Astrocyte of the cerebellum (primary cell): ENCODE data around the gene SMDT1.

Experiments
- DNase-seq: peaks from one replicate; pipeline ENCODE4 v3.0.0-alpha.2; 2011; ENCODE audit warnings: low read depth
- H3K4me3 ChIP-seq: 2 replicates; pipeline ENCODE4 v1.5.1; 2011; ENCODE audit warnings: mild to moderate bottlenecking, low read depth, low read length, moderate library complexity
- CTCF ChIP-seq: IDR thresholded peaks from 2 replicates; pipeline ENCODE4 v1.5.1; 2012; ENCODE audit warnings: low read length, low read depth, moderate library complexity, mild to moderate bottlenecking; ENCODE audit errors: missing control alignments
- in situ Hi-C: cut with HindIII; loops from 2 replicates; pipeline ENCODE4 v1.10.0; 2017; ENCODE audit warnings: low sequenced_read_pairs

Gene SMDT1

GRCh38 chr22:42052765-42053164, 26.7 kb upstream of the SMDT1 start:
- in situ Hi-C loops, result no loop called here
- DNase-seq, result no peak
- no peak overlapping the region for H3K4me3 ChIP-seq
- no peak for TF ChIP-seq CTCF

GRCh38 chr22:42056757-42057511, 22.6 kb upstream of the SMDT1 start:
- in situ Hi-C loops, result no loop called here
- DNase-seq, result no peak
- TF ChIP-seq CTCF, result no peak
- H3K4me3 ChIP-seq, result no peak overlapping the region

GRCh38 chr22:42060489-42060888, 19.0 kb upstream of the SMDT1 start:
- H3K4me3 ChIP-seq, result no peak overlapping the region
- no peak for DNase-seq
- in situ Hi-C loops, result no loop called here
- no peak for TF ChIP-seq CTCF

- H3K4me3 ChIP-seq, result no peak overlapping the region
- no peak for DNase-seq
- TF ChIP-seq CTCF, result no peak
- in situ Hi-C loops, result no loop called here
Observed at GRCh38 chr22:42061041-42061440, 18.5 kb upstream of the SMDT1 start.

GRCh38 chr22:42062506-42063170, 16.9 kb upstream of the SMDT1 start:
- in situ Hi-C loops, result no loop called here

GRCh38 chr22:42064629-42065028, 14.9 kb upstream of the SMDT1 start:
- TF ChIP-seq CTCF, result no peak
- no peak overlapping the region for H3K4me3 ChIP-seq
- in situ Hi-C loops, result no loop called here
- no peak for DNase-seq

More at GRCh38 chr22:42062506-42063170, 16.9 kb upstream of the SMDT1 start:
- DNase-seq, result no peak
- TF ChIP-seq CTCF, result no peak
- no peak overlapping the region for H3K4me3 ChIP-seq
